DOHH2 (cell line): Measurements from ENCODE around the gene STX16.

ENCODE experiments used
- H3F3A ChIP-seq: fragments of 200-600 bp; sonication (generic), shearing (Covaris generic); 2 replicates; pipeline ENCODE4 v1.6.0; 2016; ENCODE audit warnings: antibody characterized with exemption, mild to moderate bottlenecking; ENCODE audit not compliant: control insufficient read depth, insufficient read depth
- H3K27ac ChIP-seq: fragments of 200-600 bp; sonication (generic); 2 replicates; pipeline ENCODE4 v1.5.1; 2014; ENCODE audit warnings: low read depth, mild to moderate bottlenecking, low read length, moderate library complexity
- H3K27me3 ChIP-seq: fragments of 200-600 bp; sonication (generic); 2 replicates; pipeline ENCODE4 v1.6.1; 2014; ENCODE audit warnings: mild to moderate bottlenecking, low read length, mixed read lengths; ENCODE audit not compliant: control insufficient read depth
- H3K36me3 ChIP-seq: fragments of 200-600 bp; sonication (generic); 2 replicates; pipeline ENCODE4 v1.6.1; 2014; ENCODE audit warnings: mild to moderate bottlenecking, low read length, moderate library complexity, mixed read lengths; ENCODE audit not compliant: control insufficient read depth
- H3K4me1 ChIP-seq: fragments of 200-600 bp; sonication (generic); 2 replicates; pipeline ENCODE4 v1.6.1; 2014; ENCODE audit warnings: mild to moderate bottlenecking, low read length, mixed read lengths; ENCODE audit not compliant: control insufficient read depth
- H3K4me2 ChIP-seq: fragments of 200-600 bp; sonication (generic); 2 replicates; pipeline ENCODE4 v1.6.0; 2014; ENCODE audit warnings: mild to moderate bottlenecking, low read length, moderate library complexity
- H3K4me3 ChIP-seq: fragments of 200-600 bp; sonication (generic); 2 replicates; pipeline ENCODE4 v1.5.1; 2014; ENCODE audit warnings: mild to moderate bottlenecking, low read length, mixed read lengths
- H3K79me2 ChIP-seq: fragments of 200-600 bp; sonication (generic); 2 replicates; pipeline ENCODE4 v1.6.1; 2014; ENCODE audit warnings: mild to moderate bottlenecking, low read length, mixed read lengths; ENCODE audit not compliant: control insufficient read depth
- H3K9me2 ChIP-seq: fragments of 200-600 bp; sonication (generic); replicated peaks from 2 replicates; pipeline ENCODE4 v1.6.1; 2014; ENCODE audit warnings: mild to moderate bottlenecking, low read length, mixed read lengths; ENCODE audit not compliant: control insufficient read depth
- H3K9me3 ChIP-seq: fragments of 200-600 bp; sonication (generic); 2 replicates; pipeline ENCODE4 v1.6.1; 2014; ENCODE audit warnings: antibody characterized with exemption, low read length, mixed read lengths; ENCODE audit not compliant: control insufficient read depth, insufficient read depth
- H4K20me1 ChIP-seq: fragments of 200-600 bp; sonication (generic); 2 replicates; pipeline ENCODE4 v1.6.0; 2014; ENCODE audit warnings: low read depth, mild to moderate bottlenecking, antibody characterized with exemption, low read length, moderate library complexity; ENCODE audit not compliant: control insufficient read depth, insufficient read depth
- CTCF ChIP-seq: fragments of 200-600 bp; sonication (generic); IDR thresholded peaks from one replicate; pipeline ENCODE4 v1.5.1; 2014; ENCODE audit warnings: antibody characterized with exemption, mild to moderate bottlenecking, low read depth, low read length; ENCODE audit not compliant: poor library complexity, severe bottlenecking
- EZH2phosphoT487 ChIP-seq: fragments of 200-600 bp; sonication (generic); IDR thresholded peaks from 2 replicates; pipeline ENCODE4 v1.6.1; 2017; ENCODE audit warnings: borderline replicate concordance, mild to moderate bottlenecking, antibody characterized with exemption, low read length, moderate library complexity, mixed read lengths

STX16 gene

GRCh38 chr20:58634059-58634458, 17.0 kb upstream of the STX16 start:
- no peak overlapping the region for H3K4me3 ChIP-seq
- no peaks in the 10 kb centered on the region for H3K79me2 ChIP-seq
- H3K9me2 ChIP-seq, result no peaks in the 10 kb centered on the region
- H3K27me3 ChIP-seq, result peaks cover 6% of the 10 kb centered on the region
- H3K4me1 ChIP-seq, result no peaks in the 10 kb centered on the region
- H3K36me3 ChIP-seq, result no peaks in the 10 kb centered on the region
- H3K4me2 ChIP-seq, result no peak overlapping the region
- no peaks in the 10 kb centered on the region for H4K20me1 ChIP-seq
- no peak overlapping the region for H3K27ac ChIP-seq
- H3F3A ChIP-seq, result no peaks in the 10 kb centered on the region
- TF ChIP-seq EZH2phosphoT487, result no peak
- TF ChIP-seq CTCF, result no peak
- H3K9me3 ChIP-seq, result no peaks in the 10 kb centered on the region

GRCh38 chr20:58634521-58635278, 16.4 kb upstream of the STX16 start:
- no peaks in the 10 kb centered on the region for H3K9me3 ChIP-seq
- no peaks in the 10 kb centered on the region for H3K79me2 ChIP-seq
- H3F3A ChIP-seq, result no peaks in the 10 kb centered on the region
- no peak overlapping the region for H3K4me2 ChIP-seq
- no peak overlapping the region for H3K4me3 ChIP-seq
- H3K36me3 ChIP-seq, result no peaks in the 10 kb centered on the region
- no peak overlapping the region for H3K27ac ChIP-seq
- H3K27me3 ChIP-seq, result peaks cover 11% of the 10 kb centered on the region
- TF ChIP-seq EZH2phosphoT487, result no peak
- TF ChIP-seq CTCF, result no peak
- H4K20me1 ChIP-seq, result no peaks in the 10 kb centered on the region
- no peaks in the 10 kb centered on the region for H3K9me2 ChIP-seq
- H3K4me1 ChIP-seq, result no peaks in the 10 kb centered on the region

- Histone ChIP-seq H3K27me3 (peaks cover 12% of the 10 kb centered on the region), H3K9me2 (no peaks in the 10 kb centered on the region), H3K79me2 (no peaks in the 10 kb centered on the region), H3K4me3 (no peak overlapping the region), H3K36me3 (no peaks in the 10 kb centered on the region), H3K9me3 (no peaks in the 10 kb centered on the region), H3K27ac (no peak overlapping the region), H4K20me1 (no peaks in the 10 kb centered on the region), H3K4me1 (no peaks in the 10 kb centered on the region), H3K4me2 (no peak overlapping the region), H3F3A (no peaks in the 10 kb centered on the region)
- TF ChIP-seq EZH2phosphoT487 (no peak), CTCF (no peak)
Observed at GRCh38 chr20:58635279-58635665, 15.8 kb upstream of the STX16 start.
